NCI-H146 treated with DMSO at 0.1 percent for 48 hours (cell line): ENCODE data around the gene MEGF6.
"Not testable (repeated sequence)": the region's sequence is repeated elsewhere in the genome, so short reads cannot be mapped to it uniquely, and the experiment has no call there.

Experiments
- DNase-seq: peaks from one replicate; lab custom pipeline; 2025; ENCODE audit not compliant: unreplicated experiment; lab: John Stamatoyannopoulos, UW

Gene MEGF6

GRCh38 chr1:3628445-3628844, 17.1 kb upstream of the MEGF6 start:
- no peak for DNase-seq

- DNase-seq, result no peak
Measured at GRCh38 chr1:3627515-3628253, 16.4 kb upstream of the MEGF6 start.

- DNase-seq, result no peak
Measured at GRCh38 chr1:3626025-3626424, 14.7 kb upstream of the MEGF6 start.

GRCh38 chr1:3625151-3625907, 14.0 kb upstream of the MEGF6 start:
- DNase-seq, result peak; percentile 28

GRCh38 chr1:3624200-3625136, 13.2 kb upstream of the MEGF6 start, which contains the start of gene TPRG1L:
TSS of gene TPRG1L (plus strand) at chr1:3625015. CDS start at chr1:3625073, 58 bp downstream.
- DNase-seq, result peak; percentile 78

GRCh38 chr1:3623441-3624199, 12.3 kb upstream of the MEGF6 start:
- no peak for DNase-seq

- not testable (repeated sequence) for DNase-seq
Measured at GRCh38 chr1:3622102-3622501, 10.8 kb upstream of the MEGF6 start.

GRCh38 chr1:3621151-3621671, 9.9 kb upstream of the MEGF6 start:
- DNase-seq, result not testable (repeated sequence)

GRCh38 chr1:3620708-3621107, 9.4 kb upstream of the MEGF6 start:
- DNase-seq, result no peak

- DNase-seq, result peak; percentile 13
Measured at GRCh38 chr1:3618881-3619671, 7.8 kb upstream of the MEGF6 start.

- DNase-seq, result no peak
Measured at GRCh38 chr1:3618531-3618880, 7.2 kb upstream of the MEGF6 start.

- no peak for DNase-seq
Measured at GRCh38 chr1:3617806-3618345, 6.6 kb upstream of the MEGF6 start.

- no peak for DNase-seq
Measured at GRCh38 chr1:3616861-3617260, 5.6 kb upstream of the MEGF6 start.

GRCh38 chr1:3614755-3615742, 3.7 kb upstream of the MEGF6 start:
- no peak for DNase-seq

GRCh38 chr1:3612123-3612522, 815 bp upstream of the MEGF6 start:
- DNase-seq, result no peak

- no peak for DNase-seq
Measured at GRCh38 chr1:3610527-3611169, 660 bp downstream of the MEGF6 start.

GRCh38 chr1:3609769-3610526, 1.4 kb downstream of the MEGF6 start:
- no peak for DNase-seq
